K562 (cell line): Measurements from ENCODE around the gene BIRC6. TPM values are rescaled to one million over a fixed set of nuclear protein-coding genes. Genes with fewer than 3 reads are reported as not detected.

Experiments
- AFF1 ChIP-seq, 2 experiments: fragments of 450-650 bp; IDR thresholded peaks; 2 replicates each; pipeline ENCODE4 v1.6.1; 2018; ENCODE audit warnings: mild to moderate bottlenecking in 2 of 2, low read depth in 1 of 2; ENCODE audit not compliant: partially characterized antibody in 2 of 2
- BRF1 ChIP-seq: IDR thresholded peaks from 3 replicates; pipeline ENCODE4 v1.6.1; 2011; ENCODE audit warnings: borderline replicate concordance, mild to moderate bottlenecking; ENCODE audit not compliant: insufficient read length; ENCODE audit errors: extremely low read depth
- CBX3 ChIP-seq, 2 experiments: IDR thresholded peaks; 1 replicate in 1 of 2; 2 replicates in 1 of 2; pipeline ENCODE4 v1.6.1; 2012; ENCODE audit warnings: inconsistent platforms in 2 of 2, low read length in 2 of 2, borderline replicate concordance in 1 of 2, control low read depth in 1 of 2
- CREBBP ChIP-seq: IDR thresholded peaks from one replicate; pipeline ENCODE4 v1.6.1; 2012; ENCODE audit warnings: low read depth, mild to moderate bottlenecking, control low read depth, inconsistent platforms, low read length
- EGR1 ChIP-seq: fragments of 450-650 bp; conservative IDR thresholded peaks from 2 replicates; pipeline ENCODE4 v1.6.1; 2017; ENCODE audit warnings: mild to moderate bottlenecking
- FIP1L1 ChIP-seq: fragments of 200-400 bp; formaldehyde crosslinking; IDR thresholded peaks from 2 replicates; pipeline ENCODE4 v1.6.1; 2018; ENCODE audit warnings: mild to moderate bottlenecking, low read depth, low read length; ENCODE audit not compliant: poor library complexity, severe bottlenecking
- GABPB2 ChIP-seq: fragments of 250-450 bp; sonication (Bioruptor Pico); conservative IDR thresholded peaks from 2 replicates; pipeline ENCODE4 v1.5.1; 2021; ENCODE audit warnings: mild to moderate bottlenecking
- JUND ChIP-seq, 2 experiments: IDR thresholded peaks; 2 replicates in 1 of 2; 3 replicates in 1 of 2; pipeline ENCODE4 v1.6.1; 2011; ENCODE audit warnings: borderline replicate concordance in 2 of 2, low read depth in 2 of 2, low read length in 2 of 2, improper control_type of control experiment in 1 of 2, missing biosample characterization in 1 of 2, missing genetic modification characterization in 1 of 2, missing genetic modification reagents in 1 of 2
- MCM5 ChIP-seq: fragments of 450-650 bp; IDR thresholded peaks from 2 replicates; pipeline ENCODE4 v1.6.1; 2016; ENCODE audit warnings: low read depth
- SMARCC2 ChIP-seq: fragments of 450-650 bp; IDR thresholded peaks from 2 replicates; pipeline ENCODE4 v1.6.1; 2017; ENCODE audit warnings: antibody characterized with exemption, moderate library complexity, mild to moderate bottlenecking, low read depth
- TAF9B ChIP-seq: fragments of 450-650 bp; IDR thresholded peaks from 2 replicates; pipeline ENCODE4 v1.6.1; 2018; ENCODE audit warnings: mild to moderate bottlenecking; ENCODE audit not compliant: partially characterized antibody
- TOE1 ChIP-seq, 2 experiments: fragments of 450-650 bp in 1 of 2; sonication (generic) in 1 of 2; formaldehyde crosslinking in 1 of 2; IDR thresholded peaks; 2 replicates each; pipeline versions ENCODE4 v1.7.1 to v1.8.0; 2016 to 2022; ENCODE audit warnings: borderline replicate concordance in 2 of 2, mild to moderate bottlenecking in 2 of 2, antibody characterized with exemption in 1 of 2, inconsistent platforms in 1 of 2, low read depth in 1 of 2, missing genetic modification reagents in 1 of 2, moderate library complexity in 1 of 2
- TRIM28 ChIP-seq: fragments of 450-650 bp; IDR thresholded peaks from 2 replicates; pipeline ENCODE4 v1.6.1; 2017
- ZBTB49 ChIP-seq: sonication (generic); formaldehyde crosslinking; IDR thresholded peaks from 2 replicates; pipeline ENCODE4 v1.8.0; 2022; ENCODE audit warnings: missing genetic modification reagents, mild to moderate bottlenecking, borderline replicate concordance
- ZNF175 ChIP-seq: fragments of 200-800 bp; sonication (Bioruptor generic); IDR thresholded peaks from 2 replicates; pipeline ENCODE4 v1.6.1; 2016; ENCODE audit warnings: low read depth, mild to moderate bottlenecking, missing genetic modification characterization, missing compliant biosample characterization
- ZNF507 ChIP-seq: conservative IDR thresholded peaks from 2 replicates; pipeline ENCODE4 v1.6.1; 2017; ENCODE audit warnings: missing genetic modification characterization, missing compliant biosample characterization
- ZNF764 ChIP-seq: fragments of 250-450 bp; sonication (Bioruptor Pico); IDR thresholded peaks from 2 replicates; pipeline ENCODE4 v1.4.0; 2020; ENCODE audit warnings: low read depth, mild to moderate bottlenecking, moderate library complexity
- polyA plus RNA-seq, 8 experiments: library from polyadenylated mRNA; depleted of rRNA in 4 of 8; stranded (reverse) in 5 of 8; unstranded in 3 of 8; fragments of >200 nt; fragmentation: Nextera tagmentation in 2 of 8; fragmentation: Illumina TruSeq in 1 of 8; extraction: Ambion mirVana in 2 of 8; extraction: Trizol in 1 of 8; gene quantifications; 2 replicates each; pipeline versions ENCODE4 v1.2.1 to v1.2.3, GENCODE V29; 2011 to 2014; ENCODE audit warnings: inconsistent platforms in 1 of 8, missing spikeins in 1 of 8
- total RNA-seq, 7 experiments: library from RNA; depleted of rRNA in 6 of 7; stranded (reverse); fragments of >200 nt in 6 of 7; fragmentation: Illumina TruSeq in 2 of 7; extraction: Trizol in 2 of 7; gene quantifications; 2 replicates each; pipeline versions ENCODE4 v1.2.1 to v1.2.3, GENCODE V29; 2011 to 2021; ENCODE audit warnings: low replicate concordance in 1 of 7

Gene BIRC6
- total and polyA plus RNA-seq, 9 of the 15 experiments (the other 6 are each of a cell fraction or from before 2014, with no cell fraction given), result 18.8 to 110 (median 49.8) TPM

- peak; percentile 37 for TF ChIP-seq TAF9B
- TF ChIP-seq ZNF764 (CRISPR knock-in tag), result no peak
- no peak for TF ChIP-seq ZBTB49
- TF ChIP-seq TRIM28, result peak; percentile 43; the same call in 1 of the 2 replicates
- peak; percentile 61 for TF ChIP-seq JUND (IDR thresholded peaks at IDR 0.05; ENCODE audit: borderline replicate concordance, low read depth, low read length)
- peak; percentile 59; the same call in 2 of the 3 replicates for TF ChIP-seq JUND (tag; IDR thresholded peaks at IDR 0.05; ENCODE audit: borderline replicate concordance, low read depth, low read length)
- TF ChIP-seq ZNF175 (CRISPR knock-in tag), result peak; percentile 70; the same call in 1 of the 2 replicates
- peak in 1 of 2 experiments; percentile 80; a peak in 2 of 3 replicates for TF ChIP-seq CBX3 (IDR thresholded peaks at IDR 0.05; ENCODE audit: borderline replicate concordance in 1 of 2, low read length in 2 of 2)
- peak; percentile 47; the same call in 1 of the 2 replicates for TF ChIP-seq TOE1 (IDR thresholded peaks at IDR 0.05; ENCODE audit: borderline replicate concordance)
- TF ChIP-seq TOE1 (CRISPR knock-in tag; IDR thresholded peaks at IDR 0.05; ENCODE audit: borderline replicate concordance, low read depth), result no peak
- no peak for TF ChIP-seq BRF1
- no peak for TF ChIP-seq GABPB2 (CRISPR knock-in tag)
- TF ChIP-seq FIP1L1, result no peak
- TF ChIP-seq MCM5, result no peak
- 0 out of 2 replicates have a peak, but pooled peaks have one; percentile 65 for TF ChIP-seq SMARCC2
- TF ChIP-seq EGR1, result no peak
- TF ChIP-seq ZNF507 (tag), result no peak
- no peak for TF ChIP-seq CREBBP
- peak in 1 of 2 experiments; percentile 24 for TF ChIP-seq AFF1 (IDR thresholded peaks at IDR 0.05; ENCODE audit: low read depth in 1 of 2, partially characterized antibody in 2 of 2)
Observed at GRCh38 chr2:32591669-32592463, 235.0 kb downstream of the BIRC6 start (continued).
